ENCODE data around the gene ACACB. TPM values are rescaled to one million over a fixed set of nuclear protein-coding genes. Genes with fewer than 3 reads are reported as not detected.

Gene ACACB
- total RNA-seq, 4 donors from 2014 or later = 5.9 to 48.4 (median 27.3) TPM

DNA sequence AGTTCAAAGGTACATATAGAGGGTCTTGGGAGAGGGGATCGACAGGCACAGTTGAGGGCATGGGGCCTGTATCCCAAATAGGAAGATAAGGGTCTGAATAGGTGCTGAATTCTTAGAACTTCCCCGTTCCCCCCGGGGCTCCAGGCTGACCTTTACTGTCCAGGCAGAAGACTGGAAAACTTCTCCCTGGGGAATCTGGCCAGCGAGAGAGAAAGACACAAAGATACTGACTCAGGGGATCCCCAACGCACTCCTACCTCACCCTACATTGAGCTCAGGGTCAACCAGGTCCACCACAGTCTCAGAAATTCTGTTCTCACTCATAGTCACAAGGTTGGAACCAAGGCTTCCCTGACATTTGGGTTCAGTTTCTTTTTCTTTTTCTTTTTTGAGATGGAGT is 46.2 kb downstream of the ACACB start:
- Histone ChIP-seq H3K27me3 (no peaks in the 10 kb centered on the region), H3K9me3 (no peaks in the 10 kb centered on the region), H3K27ac (peak overlapping the region in 3 of 4 donors; percentile 18 to 46 (median 33)), H3K4me3 (no peak overlapping the region), H3K36me3 (peaks cover 0 to 10% (median 0%) of the 10 kb centered on the region in 3 donors), H3K4me1 (peaks cover 0 to 53% (median 0%) of the 10 kb centered on the region in 3 donors)
- TF ChIP-seq, protein P1, sequence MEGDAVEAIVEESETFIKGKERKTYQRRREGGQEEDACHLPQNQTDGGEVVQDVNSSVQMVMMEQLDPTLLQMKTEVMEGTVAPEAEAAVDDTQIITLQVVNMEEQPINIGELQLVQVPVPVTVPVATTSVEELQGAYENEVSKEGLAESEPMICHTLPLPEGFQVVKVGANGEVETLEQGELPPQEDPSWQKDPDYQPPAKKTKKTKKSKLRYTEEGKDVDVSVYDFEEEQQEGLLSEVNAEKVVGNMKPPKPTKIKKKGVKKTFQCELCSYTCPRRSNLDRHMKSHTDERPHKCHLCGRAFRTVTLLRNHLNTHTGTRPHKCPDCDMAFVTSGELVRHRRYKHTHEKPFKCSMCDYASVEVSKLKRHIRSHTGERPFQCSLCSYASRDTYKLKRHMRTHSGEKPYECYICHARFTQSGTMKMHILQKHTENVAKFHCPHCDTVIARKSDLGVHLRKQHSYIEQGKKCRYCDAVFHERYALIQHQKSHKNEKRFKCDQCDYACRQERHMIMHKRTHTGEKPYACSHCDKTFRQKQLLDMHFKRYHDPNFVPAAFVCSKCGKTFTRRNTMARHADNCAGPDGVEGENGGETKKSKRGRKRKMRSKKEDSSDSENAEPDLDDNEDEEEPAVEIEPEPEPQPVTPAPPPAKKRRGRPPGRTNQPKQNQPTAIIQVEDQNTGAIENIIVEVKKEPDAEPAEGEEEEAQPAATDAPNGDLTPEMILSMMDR (IDR thresholded peaks at IDR 0.05) = no peak
- no peak for TF ChIP-seq POLR2A (IDR thresholded peaks at IDR 0.05)
- intact Hi-C loops (cut with DNase I) = no loop called here
- WGBS, 2 donors = 84 to 94% methylated on average over 4 to 5 of the region's 5 CpGs
- no peak for DNase-seq

DNA sequence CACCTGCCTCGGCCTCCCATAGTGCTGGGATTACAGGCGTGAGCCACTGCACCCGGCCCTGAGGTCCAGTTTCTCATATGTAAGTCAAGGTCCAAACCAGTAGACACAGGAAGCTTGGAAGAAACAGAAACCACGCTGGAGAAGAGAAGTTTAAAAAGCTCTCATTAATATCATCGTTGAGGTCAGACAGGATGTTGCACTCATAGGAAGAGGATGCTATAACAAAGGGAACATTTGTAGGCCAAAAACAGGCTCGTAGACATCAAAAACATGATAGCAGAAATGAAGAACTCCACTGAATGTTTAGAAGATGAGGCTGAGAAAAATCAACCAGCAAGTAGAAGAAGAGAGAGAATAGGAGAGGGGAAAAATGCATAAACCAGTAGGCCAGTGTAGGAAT is 46.8 kb downstream of the ACACB start:
- TF ChIP-seq, protein P1 (IDR thresholded peaks at IDR 0.05) = no peak
- no peak for TF ChIP-seq POLR2A (IDR thresholded peaks at IDR 0.05)
- intact Hi-C loops (cut with DNase I) = no loop called here
- peaks cover 0 to 47% (median 0%) of the 10 kb centered on the region in 3 donors for H3K4me1 ChIP-seq
- DNase-seq = no peak
- peak overlapping the region in 2 of 4 donors; percentile 18 to 33 for H3K27ac ChIP-seq
- no peaks in the 10 kb centered on the region for H3K27me3 ChIP-seq
- H3K9me3 ChIP-seq = no peaks in the 10 kb centered on the region
- peaks cover 0 to 16% (median 0%) of the 10 kb centered on the region in 3 donors for H3K36me3 ChIP-seq
- H3K4me3 ChIP-seq = no peak overlapping the region
- WGBS, 2 donors = 61 to 81% methylated on average over 6 of the region's 6 CpGs

DNA sequence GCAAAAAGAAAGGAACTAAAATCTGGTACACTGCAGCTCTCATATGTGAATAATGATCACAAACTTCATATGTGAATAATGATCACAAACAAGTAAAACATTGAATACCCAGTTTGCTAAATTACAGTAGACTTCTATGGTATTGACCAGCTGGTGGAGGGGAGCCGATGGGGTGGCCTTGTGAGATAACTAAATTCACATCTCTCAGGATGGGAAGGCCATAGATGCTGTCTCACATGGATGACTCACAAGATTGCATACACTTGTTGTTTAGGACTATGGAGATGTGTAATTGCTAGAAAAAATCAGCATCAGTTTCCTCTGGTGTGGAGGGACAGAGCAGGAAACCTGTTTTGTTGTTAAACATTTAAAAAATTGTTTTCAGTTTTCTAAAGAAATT is 49.2 kb downstream of the ACACB start:
- Histone ChIP-seq H3K9me3 (no peaks in the 10 kb centered on the region), H3K4me1 (peaks cover 0 to 28% (median 0%) of the 10 kb centered on the region in 3 donors), H3K36me3 (peaks cover 0 to 38% (median 0%) of the 10 kb centered on the region in 3 donors), H3K27ac (peak overlapping the region in 2 of 4 donors; percentile 22 to 28), H3K27me3 (no peaks in the 10 kb centered on the region), H3K4me3 (no peak overlapping the region)
- DNase-seq = no peak
- WGBS, 2 donors = 64 to 88% methylated on average over 1 of the region's 1 CpG
- TF ChIP-seq, protein P1 (IDR thresholded peaks at IDR 0.05) = no peak
- no peak for TF ChIP-seq POLR2A (IDR thresholded peaks at IDR 0.05)
- intact Hi-C loops (cut with DNase I) = no loop called here

DNA sequence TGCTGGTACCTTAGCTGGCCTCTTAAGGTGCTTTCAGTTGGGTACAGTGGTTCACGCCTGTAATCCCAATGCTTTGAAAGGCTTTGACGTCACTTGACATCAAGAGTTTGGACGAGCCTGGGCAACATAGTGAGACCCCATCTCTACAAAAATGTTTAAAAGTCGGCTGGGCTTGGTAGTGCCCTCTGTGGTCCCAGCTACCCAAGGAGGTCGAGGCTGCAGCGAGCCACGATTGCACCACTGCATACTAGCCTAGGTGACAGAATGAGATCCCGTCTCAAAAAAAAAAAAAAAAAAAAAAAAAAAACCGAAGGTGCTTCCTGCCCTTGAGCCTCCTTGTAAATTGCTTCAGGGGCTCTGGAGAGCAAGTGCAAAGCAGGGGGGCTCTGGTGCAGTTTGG is 50.0 kb downstream of the ACACB start:
- Histone ChIP-seq H3K9me3 (no peaks in the 10 kb centered on the region), H3K27ac (no peak overlapping the region), H3K4me3 (no peak overlapping the region), H3K27me3 (no peaks in the 10 kb centered on the region), H3K36me3 (peaks cover 0 to 46% (median under 1%) of the 10 kb centered on the region in 3 donors), H3K4me1 (peaks cover 0 to 20% (median 0%) of the 10 kb centered on the region in 3 donors)
- 69 to 92% methylated on average over 2 to 6 of the region's 9 CpGs for WGBS, 2 donors
- DNase-seq = no peak
- TF ChIP-seq, protein P1 (IDR thresholded peaks at IDR 0.05) = no peak
- TF ChIP-seq POLR2A (IDR thresholded peaks at IDR 0.05) = no peak
- intact Hi-C loops (cut with DNase I) = no loop called here

DNA sequence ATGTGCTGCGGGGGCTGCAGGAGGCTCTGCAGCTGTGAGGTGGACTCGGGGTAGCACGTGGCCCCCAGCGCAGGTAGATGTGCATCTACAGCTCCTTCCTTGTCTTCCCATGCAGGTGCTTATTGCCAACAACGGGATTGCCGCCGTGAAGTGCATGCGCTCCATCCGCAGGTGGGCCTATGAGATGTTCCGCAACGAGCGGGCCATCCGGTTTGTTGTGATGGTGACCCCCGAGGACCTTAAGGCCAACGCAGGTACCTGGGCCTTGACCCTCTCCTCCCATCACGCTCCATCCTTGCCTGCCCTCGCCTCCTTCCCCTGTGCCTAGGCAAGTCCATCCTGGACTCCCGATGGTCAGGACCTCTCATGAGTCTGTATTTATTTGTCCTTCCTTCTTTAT is 51.4 kb downstream of the ACACB start:
- Histone ChIP-seq H3K27me3 (no peaks in the 10 kb centered on the region), H3K36me3 (peaks cover 0 to 60% (median 10%) of the 10 kb centered on the region in 3 donors), H3K27ac (peak overlapping the region in 2 of 4 donors; percentile 30 to 68), H3K9me3 (no peaks in the 10 kb centered on the region), H3K4me1 (peaks cover 0 to 12% (median 0%) of the 10 kb centered on the region in 3 donors), H3K4me3 (no peak overlapping the region)
- intact Hi-C loops (cut with DNase I) = no loop called here
- TF ChIP-seq, protein P1 (IDR thresholded peaks at IDR 0.05) = no peak
- no peak for TF ChIP-seq POLR2A (IDR thresholded peaks at IDR 0.05)
- DNase-seq = no peak
- WGBS, 2 donors = 88 to 91% methylated on average over 18 of the region's 18 CpGs

Data from esophagus squamous epithelium (tissue), 5 donors.